ENCODE measurements around the gene CEP85L. TPM values are rescaled to one million over a fixed set of nuclear protein-coding genes. Genes with fewer than 3 reads are reported as not detected.

The CEP85L gene
- total RNA-seq, 2 experiments from 2014 or later, result 45.7 to 48.7 TPM

Other genes starting within 250 kb of the CEP85L start
- not detected for gene PLN, start 103.3 kb downstream of the CEP85L start, total RNA-seq
- gene ASF1A, start 242.6 kb upstream of the CEP85L start, total RNA-seq, result 10 to 100 TPM; 49.4 to 51.1 TPM

Measured in activated CD8-positive, alpha-beta T cell treated with anti-CD3 and anti-CD28 coated beads, Interleukin-2, amount 10 ng/mL, durations not matched to agents 7 days and 5 days (primary cell).